ENCODE measurements around the gene GRID2.

The GRID2 gene

GRCh38 chr4:93174598-93174997, 870.8 kb downstream of the GRID2 start:
- no peak for TF ChIP-seq CTCF (IDR thresholded peaks at IDR 0.05)

- TF ChIP-seq CTCF (IDR thresholded peaks at IDR 0.05) = no peak
These were observed 874.5 kb downstream of the GRID2 start for GRCh38 chr4:93178279-93178678.

- TF ChIP-seq CTCF (IDR thresholded peaks at IDR 0.05) = no peak
These were observed 875.3 kb downstream of the GRID2 start for GRCh38 chr4:93179044-93179443.

GRCh38 chr4:93182722-93183121, 879.0 kb downstream of the GRID2 start:
- TF ChIP-seq CTCF (IDR thresholded peaks at IDR 0.05) = no peak

- no peak for TF ChIP-seq CTCF (IDR thresholded peaks at IDR 0.05)
These were observed 879.8 kb downstream of the GRID2 start for GRCh38 chr4:93183576-93183975.

GRCh38 chr4:93184053-93184452, 880.3 kb downstream of the GRID2 start:
- no peak for TF ChIP-seq CTCF (IDR thresholded peaks at IDR 0.05)

GRCh38 chr4:93186846-93187245, 883.1 kb downstream of the GRID2 start:
- no peak for TF ChIP-seq CTCF (IDR thresholded peaks at IDR 0.05)

- TF ChIP-seq CTCF (IDR thresholded peaks at IDR 0.05) = no peak
These were observed 883.7 kb downstream of the GRID2 start for GRCh38 chr4:93187466-93187865.

Data from LNCAP (cell line).